NCI-H226 (cell line): ENCODE results near the gene ACADSB.

Experiments used
- DNase-seq: peaks from one replicate; pipeline ENCODE4 v3.0.0-alpha.2; 2015

Gene ACADSB

DNA sequence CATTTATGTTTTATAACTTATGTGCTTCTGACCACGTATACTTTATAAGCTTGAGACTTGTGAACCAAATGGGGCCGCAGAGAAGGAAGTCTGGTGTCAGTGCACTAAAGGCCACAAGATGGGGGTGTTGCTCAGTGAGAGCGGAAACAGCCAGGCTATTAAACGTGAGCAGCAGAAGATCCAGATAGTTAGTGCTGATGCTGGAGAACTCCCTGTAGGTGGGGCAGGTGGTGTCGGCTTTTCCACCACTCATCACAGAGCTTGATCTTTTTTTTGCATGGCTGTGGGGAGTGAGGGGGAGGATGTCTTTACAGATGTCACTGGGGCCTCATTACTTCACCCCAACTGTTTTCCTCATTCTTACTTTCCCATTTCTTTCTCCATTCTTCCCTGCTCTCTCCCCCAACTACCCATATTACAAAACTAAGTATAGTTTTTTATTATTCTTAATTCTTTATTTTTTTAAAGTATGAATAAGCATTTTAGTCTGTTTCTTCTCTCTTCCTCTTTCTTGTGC, 34.7 kb downstream of the ACADSB start:
- DNase-seq: peak; percentile 23

DNA sequence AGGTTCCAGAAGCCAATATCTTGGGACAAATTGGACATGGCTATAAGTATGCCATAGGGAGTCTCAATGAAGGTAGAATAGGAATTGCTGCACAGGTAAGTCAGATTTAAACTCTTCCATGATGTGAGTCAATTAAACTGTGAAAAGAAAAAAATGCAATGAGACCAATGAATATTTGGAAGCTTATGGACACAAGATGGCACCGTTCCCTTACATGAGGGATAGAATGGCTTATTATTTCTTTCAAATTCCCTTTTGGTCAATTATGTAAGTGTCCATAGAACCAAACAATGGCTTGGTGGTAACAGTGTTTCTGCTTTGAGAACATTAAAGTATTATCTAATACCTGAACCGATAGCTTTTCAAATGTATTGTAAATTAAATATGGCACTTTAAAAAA, 35.6 kb downstream of the ACADSB start:
- DNase-seq: no peak

- no peak for DNase-seq
Measured at GRCh38 chr10:123045961-123046731, 37.3 kb downstream of the ACADSB start.

DNA sequence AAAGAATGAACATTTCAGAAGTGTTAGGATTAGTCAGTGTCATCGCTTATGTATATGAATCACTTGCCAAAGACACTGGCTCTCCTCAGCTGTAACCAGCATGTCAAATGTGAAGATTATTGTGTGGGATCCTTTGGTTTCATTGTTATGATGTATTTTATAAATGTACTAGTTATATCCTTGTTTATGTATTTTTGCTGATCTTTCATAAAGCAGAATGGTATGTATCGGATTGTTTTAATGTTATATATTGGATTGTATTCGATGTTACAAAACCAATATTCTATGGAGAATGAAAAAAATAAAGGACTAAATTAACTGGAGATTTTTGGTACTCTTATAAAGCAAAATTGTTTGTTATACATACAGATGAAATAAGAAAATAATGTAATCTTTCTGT, 49.2 kb downstream of the ACADSB start:
- no peak for DNase-seq

- no peak for DNase-seq
Measured at GRCh38 chr10:123061865-123062264, 53.1 kb downstream of the ACADSB start.

DNA sequence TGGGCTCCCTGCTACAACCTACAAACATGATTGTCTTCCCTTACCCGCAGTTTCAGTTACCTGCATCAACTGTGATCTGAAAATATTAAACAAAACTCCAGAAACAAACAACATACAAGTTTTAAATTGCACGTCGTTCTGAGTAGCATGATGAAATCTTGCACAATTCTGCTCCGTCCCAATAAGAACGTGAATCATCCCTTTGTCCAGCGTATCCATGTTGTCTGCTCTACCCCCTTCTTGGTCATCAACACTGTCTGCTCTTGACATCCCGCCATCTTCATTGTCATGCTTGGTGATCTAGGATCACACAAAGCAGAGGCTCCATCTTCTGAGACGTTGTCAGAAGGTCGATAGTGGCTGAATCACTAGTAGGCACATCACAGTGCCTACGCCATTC, 53.9 kb downstream of the ACADSB start:
- DNase-seq: no peak

- DNase-seq: no peak
Measured at GRCh38 chr10:123068087-123068853, 59.5 kb downstream of the ACADSB start.

DNA sequence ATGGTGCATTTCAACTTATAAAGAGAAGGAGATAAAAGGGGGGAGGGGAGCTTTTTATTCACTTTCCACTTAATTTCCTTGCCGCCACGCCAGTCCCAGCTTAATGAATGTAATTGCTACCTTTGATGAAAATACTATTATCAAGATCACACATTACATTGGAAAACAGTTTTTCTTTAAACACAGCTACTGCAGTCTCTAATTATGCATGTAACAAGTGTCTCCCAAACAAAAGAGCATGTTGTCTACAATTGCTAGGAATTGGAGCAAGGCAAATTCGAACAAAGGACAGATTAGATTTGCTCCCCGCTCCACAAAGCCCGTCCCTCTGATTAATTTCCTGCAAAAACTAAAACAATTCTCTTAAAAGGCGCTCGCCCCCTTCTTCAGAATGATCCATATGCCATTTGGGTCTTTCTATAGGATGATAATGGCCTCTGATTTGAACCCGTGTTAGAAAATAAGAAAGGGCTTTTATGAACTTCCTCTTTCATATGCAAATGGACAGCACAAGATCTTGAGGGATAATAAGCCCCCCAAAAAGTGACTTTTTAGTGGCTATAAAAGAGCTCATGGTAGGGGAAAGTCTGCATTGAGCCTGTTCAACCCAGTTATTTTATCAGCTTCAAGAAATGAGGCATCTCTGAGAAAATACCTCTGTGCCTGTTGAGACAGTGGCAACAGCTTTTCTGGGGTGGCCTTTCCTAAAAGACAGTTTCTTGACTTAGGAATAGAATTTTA, 60.6 kb downstream of the ACADSB start:
- DNase-seq: no peak

DNA sequence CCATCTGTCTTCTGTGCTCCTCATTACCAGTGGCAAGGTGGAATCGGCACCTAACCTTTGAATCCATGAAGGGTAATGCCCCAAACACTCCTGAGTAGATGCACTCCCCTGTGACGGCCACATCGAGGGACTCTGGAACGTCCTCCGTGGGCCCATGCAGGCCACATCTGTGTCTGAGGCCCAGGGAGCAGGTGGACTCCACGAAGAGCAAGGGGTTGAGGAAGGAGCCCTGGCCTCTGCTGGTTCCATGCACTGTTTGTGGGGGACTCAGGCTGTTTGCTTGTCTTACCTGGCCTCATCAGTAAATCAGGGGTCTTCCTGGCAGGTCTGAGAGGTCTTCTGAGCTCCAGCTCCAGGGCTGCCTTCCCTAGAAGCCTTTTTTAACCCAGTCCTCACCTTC, 64.4 kb downstream of the ACADSB start:
- DNase-seq: no peak

DNA sequence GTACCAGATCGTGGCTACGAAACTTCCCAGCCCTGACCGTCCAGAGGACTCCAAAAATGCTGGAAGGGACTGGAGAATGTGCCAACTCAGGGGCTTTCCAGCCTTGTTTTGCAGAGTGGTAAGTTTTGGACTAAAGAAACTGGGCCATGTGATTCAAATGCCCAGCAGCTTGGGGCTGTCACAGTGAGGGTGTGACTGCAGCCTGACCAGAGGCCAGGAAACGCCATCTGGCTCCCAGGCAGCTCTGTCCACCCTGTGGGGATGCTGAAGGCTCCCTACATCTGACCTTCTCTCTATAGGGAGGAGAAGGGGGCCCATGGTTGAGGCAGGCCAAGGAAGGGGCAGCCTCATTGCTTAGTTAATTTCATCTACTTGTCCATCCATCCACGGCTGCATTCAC, 65.4 kb downstream of the ACADSB start:
- DNase-seq: no peak

DNA sequence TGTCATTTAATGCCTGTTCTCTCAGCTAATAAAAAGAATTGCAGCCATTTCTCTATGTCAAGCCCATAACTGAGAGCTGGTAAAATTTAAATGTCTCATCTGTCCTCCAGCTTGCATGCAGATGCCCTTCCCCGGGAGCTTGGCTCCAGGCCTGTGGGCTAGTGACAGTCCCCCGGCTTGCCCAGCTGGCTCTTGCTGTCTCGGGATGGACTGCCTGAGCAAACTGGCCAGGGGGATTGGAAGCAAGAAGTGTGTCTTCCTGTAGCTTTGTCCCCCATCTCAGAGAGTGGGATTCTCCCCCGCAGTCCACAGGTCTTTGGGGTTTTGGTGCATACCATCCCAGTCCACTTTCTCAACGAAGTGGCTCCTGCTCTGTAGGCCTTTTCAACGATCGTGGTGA, 73.1 kb downstream of the ACADSB start:
- DNase-seq: no peak

- no peak for DNase-seq
Measured at GRCh38 chr10:123083811-123084210, 75.0 kb downstream of the ACADSB start.

- no peak for DNase-seq
Measured at GRCh38 chr10:123086281-123086680, 77.5 kb downstream of the ACADSB start.

GRCh38 chr10:123087348-123087747, 78.5 kb downstream of the ACADSB start:
- DNase-seq: no peak

DNA sequence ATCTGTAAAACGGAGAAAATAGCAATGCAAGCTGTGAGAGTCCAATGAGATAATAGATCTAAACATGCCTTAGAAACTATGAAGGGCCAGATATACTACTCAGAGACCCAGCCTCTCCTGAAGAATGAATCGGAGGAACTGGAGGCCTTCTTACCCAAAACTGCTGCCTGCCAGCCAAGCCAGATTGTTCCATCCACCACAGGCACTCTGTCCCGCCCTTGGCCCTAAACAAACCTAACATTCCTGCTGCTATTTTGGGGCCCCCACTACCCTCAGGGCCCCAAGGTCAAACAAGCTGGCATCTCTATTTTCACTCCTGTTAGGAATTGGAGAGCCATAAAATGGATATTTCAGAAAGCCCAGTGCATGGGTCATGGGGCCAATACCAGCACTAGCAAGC, 79.0 kb downstream of the ACADSB start:
- DNase-seq: no peak

DNA sequence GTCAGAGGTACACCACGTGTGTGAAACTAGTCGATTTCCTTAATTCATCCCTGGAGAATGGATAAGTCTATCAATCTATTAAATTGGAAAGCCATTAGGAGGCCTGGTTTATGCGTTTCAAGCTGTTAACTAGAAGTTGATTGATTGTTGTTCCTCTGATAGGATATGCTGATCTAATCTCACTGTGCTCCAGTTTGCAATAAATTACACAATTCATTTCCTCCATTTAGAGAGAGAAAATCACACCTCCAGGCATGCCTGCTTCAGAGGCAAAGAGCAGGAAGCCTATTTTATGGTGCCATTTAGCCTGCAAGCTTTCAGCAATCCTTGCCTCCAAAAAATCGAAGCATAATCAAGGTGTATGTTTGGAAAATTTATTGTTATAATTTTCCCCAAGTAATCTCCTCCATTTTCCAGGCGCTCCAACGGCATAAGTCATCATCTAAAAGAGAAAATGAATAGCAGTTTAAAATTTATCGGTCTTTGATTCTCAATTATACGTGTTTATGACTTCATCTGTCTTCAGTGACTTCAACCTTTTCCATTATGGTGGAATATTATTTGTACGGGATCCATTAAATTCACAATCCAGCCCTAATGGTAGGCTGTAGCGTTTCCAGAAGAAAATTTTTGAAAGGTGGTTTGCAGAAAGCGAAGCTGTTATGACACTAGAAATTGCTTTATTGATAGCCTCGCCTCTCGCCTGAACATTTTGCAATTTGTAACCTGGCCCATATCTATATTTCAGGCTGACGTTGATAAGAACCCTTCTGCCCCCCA, 84.0 kb downstream of the ACADSB start:
- no peak for DNase-seq

GRCh38 chr10:123093489-123093888, 84.7 kb downstream of the ACADSB start:
- DNase-seq: no peak

DNA sequence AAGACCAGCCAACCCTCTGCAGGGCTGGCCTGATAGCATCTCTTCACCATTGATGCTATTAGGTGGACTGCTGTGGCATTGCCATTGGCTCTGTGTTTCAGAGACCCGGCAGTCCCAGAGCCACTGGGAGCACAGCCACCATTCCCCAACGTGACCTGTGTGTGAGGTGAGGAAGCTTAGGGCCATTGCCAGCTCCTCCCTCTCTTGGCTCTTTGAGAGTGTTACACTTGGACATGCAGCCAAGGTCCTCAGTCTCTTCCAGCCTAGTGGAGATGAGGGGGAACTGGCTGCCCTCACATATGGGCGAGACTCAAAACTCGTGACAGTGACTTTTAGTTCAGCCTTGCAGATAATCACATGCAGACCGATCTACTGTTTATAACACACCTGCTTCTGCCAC, 87.6 kb downstream of the ACADSB start:
- DNase-seq: no peak

GRCh38 chr10:123097039-123097438, 88.2 kb downstream of the ACADSB start:
- no peak for DNase-seq

- no peak for DNase-seq
Measured at GRCh38 chr10:123100030-123100762, 91.4 kb downstream of the ACADSB start.

DNA sequence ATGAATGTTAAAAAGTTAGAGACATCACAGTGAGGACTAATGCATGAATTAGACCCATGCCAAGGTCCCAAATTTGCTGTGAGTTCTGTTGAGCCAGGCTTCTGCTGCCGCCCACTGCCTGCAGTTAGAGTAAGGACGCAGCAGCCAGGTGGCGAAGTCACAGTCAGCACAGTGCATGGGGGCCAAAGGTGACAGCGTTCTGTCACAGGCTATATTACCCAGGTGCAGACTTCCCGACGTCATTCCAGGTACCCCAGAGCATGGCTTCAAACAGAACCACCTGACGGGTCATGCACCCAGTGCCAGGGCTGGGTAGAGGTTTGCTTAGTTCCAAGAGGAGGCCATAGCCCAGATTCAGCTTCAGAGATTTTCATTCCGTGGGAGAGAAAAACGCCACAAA, 93.1 kb downstream of the ACADSB start:
- DNase-seq: no peak

GRCh38 chr10:123102673-123103072, 93.9 kb downstream of the ACADSB start:
- no peak for DNase-seq
